DMS 273 (cell line): ENCODE results near the gene RAB3GAP2.
A peak's percentile ranks its signal among the peaks of the same experiment; 100 is the strongest.
"Not testable (repeated sequence)": the region's sequence is repeated elsewhere in the genome, so short reads cannot be mapped to it uniquely, and the experiment has no call there.

ENCODE experiments used
- DNase-seq: peaks from one replicate; lab custom pipeline; 2025; ENCODE audit not compliant: unreplicated experiment; lab: John Stamatoyannopoulos, UW

The RAB3GAP2 gene

GRCh38 chr1:220272047-220272840 is at the start of gene RAB3GAP2:
RAB3GAP2 (minus strand) TSS chr1:220272453; CDS start chr1:220272337, 116 bp downstream.
- DNase-seq, result peak; percentile 98

- no peak for DNase-seq
These were observed 49.5 kb upstream of the RAB3GAP2 start for GRCh38 chr1:220321758-220322157.

- no peak for DNase-seq
These were observed 48.5 kb upstream of the RAB3GAP2 start for GRCh38 chr1:220320709-220321108.

GRCh38 chr1:220318673-220319072 is 46.4 kb upstream of the RAB3GAP2 start:
- no peak for DNase-seq

- DNase-seq, result no peak
These were observed 44.9 kb upstream of the RAB3GAP2 start for GRCh38 chr1:220317161-220317560.

- no peak for DNase-seq
These were observed 44.1 kb upstream of the RAB3GAP2 start for GRCh38 chr1:220316305-220316704.

- no peak for DNase-seq
These were observed 43.0 kb upstream of the RAB3GAP2 start for GRCh38 chr1:220315070-220315839.

- DNase-seq, result no peak
These were observed 41.3 kb upstream of the RAB3GAP2 start for GRCh38 chr1:220313576-220313975.

- DNase-seq, result not testable (repeated sequence)
These were observed 37.9 kb upstream of the RAB3GAP2 start for GRCh38 chr1:220310147-220310546.

GRCh38 chr1:220307607-220308006 is 35.4 kb upstream of the RAB3GAP2 start:
- DNase-seq, result no peak

- no peak for DNase-seq
These were observed 34.1 kb upstream of the RAB3GAP2 start for GRCh38 chr1:220306339-220306738.

GRCh38 chr1:220303871-220304270 is 31.6 kb upstream of the RAB3GAP2 start:
- DNase-seq, result no peak

GRCh38 chr1:220301630-220302029 is 29.4 kb upstream of the RAB3GAP2 start:
- DNase-seq, result no peak

GRCh38 chr1:220300442-220301121 is 28.3 kb upstream of the RAB3GAP2 start:
- DNase-seq, result peak; percentile 83

GRCh38 chr1:220299337-220299736 is 27.1 kb upstream of the RAB3GAP2 start:
- DNase-seq, result no peak

GRCh38 chr1:220298470-220299205 is 26.4 kb upstream of the RAB3GAP2 start:
- DNase-seq, result no peak

- no peak for DNase-seq
These were observed 24.7 kb upstream of the RAB3GAP2 start for GRCh38 chr1:220296981-220297380.

GRCh38 chr1:220294846-220295301 is 22.6 kb upstream of the RAB3GAP2 start:
- DNase-seq, result no peak

GRCh38 chr1:220291580-220291979 is 19.3 kb upstream of the RAB3GAP2 start:
- DNase-seq, result no peak

GRCh38 chr1:220290140-220290761 is 18.0 kb upstream of the RAB3GAP2 start:
- DNase-seq, result peak; percentile 30
